ENCODE measurements around the gene ARMCX2.

DNA sequence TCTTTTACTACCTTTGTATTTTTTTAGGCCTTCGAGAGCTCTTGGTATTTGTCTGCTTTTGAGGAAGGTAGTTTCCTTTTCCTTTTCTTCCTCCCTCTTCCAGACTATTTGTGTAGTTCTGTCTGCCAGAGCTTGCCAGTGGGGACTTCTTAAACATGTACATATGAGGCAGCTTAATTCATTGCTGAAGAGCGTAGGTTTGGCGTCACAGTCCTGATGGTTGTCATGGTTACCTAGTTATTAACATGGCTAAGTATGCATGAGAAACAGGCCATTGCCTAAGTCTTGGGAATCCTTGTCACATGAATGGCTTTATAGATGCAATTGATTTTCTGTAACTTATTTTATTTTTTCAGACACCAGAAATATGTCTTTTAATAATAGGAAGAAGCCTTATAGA lies 48.5 kb upstream of the ARMCX2 start:
- no peak for TF ChIP-seq REST (IDR thresholded peaks at IDR 0.05; ENCODE audit: low read depth)
- no peak for TF ChIP-seq RAD21 (IDR thresholded peaks at IDR 0.05; ENCODE audit: low read depth)
- no peak for TF ChIP-seq MAX (IDR thresholded peaks at IDR 0.05)
- TF ChIP-seq CREB1 (IDR thresholded peaks at IDR 0.05; ENCODE audit: low read depth), result no peak
- no peak for TF ChIP-seq FOXM1 (IDR thresholded peaks at IDR 0.05; ENCODE audit: borderline replicate concordance, low read depth)
- no peak for TF ChIP-seq TAF1 (IDR thresholded peaks at IDR 0.05; ENCODE audit: low read depth)
- TF ChIP-seq EP300 (IDR thresholded peaks at IDR 0.05; ENCODE audit: borderline replicate concordance), result no peak
- no peak for TF ChIP-seq YY1 (IDR thresholded peaks at IDR 0.05; ENCODE audit: low read depth)
- TF ChIP-seq TCF12 (IDR thresholded peaks at IDR 0.05; ENCODE audit: low read depth), result no peak
- no peak for TF ChIP-seq TEAD4 (IDR thresholded peaks at IDR 0.05)
- TF ChIP-seq CEBPB (IDR thresholded peaks at IDR 0.05), result no peak
- TF ChIP-seq, protein P1, sequence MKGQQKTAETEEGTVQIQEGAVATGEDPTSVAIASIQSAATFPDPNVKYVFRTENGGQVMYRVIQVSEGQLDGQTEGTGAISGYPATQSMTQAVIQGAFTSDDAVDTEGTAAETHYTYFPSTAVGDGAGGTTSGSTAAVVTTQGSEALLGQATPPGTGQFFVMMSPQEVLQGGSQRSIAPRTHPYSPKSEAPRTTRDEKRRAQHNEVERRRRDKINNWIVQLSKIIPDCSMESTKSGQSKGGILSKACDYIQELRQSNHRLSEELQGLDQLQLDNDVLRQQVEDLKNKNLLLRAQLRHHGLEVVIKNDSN (IDR thresholded peaks at IDR 0.05), result no peak

Data from Ishikawa (cell line).